CD4-positive, alpha-beta T cell treated with Interferon alpha-2 for 1 hour (primary cell): ENCODE measurements around the gene IGDCC3.
A peak's percentile ranks its signal among the peaks of the same experiment; 100 is the strongest.

Experiments
- DNase-seq, 2 donors: peaks; one replicate each; pipeline ENCODE4 v3.0.0-alpha.2; 2020 to 2022

IGDCC3 gene

DNA sequence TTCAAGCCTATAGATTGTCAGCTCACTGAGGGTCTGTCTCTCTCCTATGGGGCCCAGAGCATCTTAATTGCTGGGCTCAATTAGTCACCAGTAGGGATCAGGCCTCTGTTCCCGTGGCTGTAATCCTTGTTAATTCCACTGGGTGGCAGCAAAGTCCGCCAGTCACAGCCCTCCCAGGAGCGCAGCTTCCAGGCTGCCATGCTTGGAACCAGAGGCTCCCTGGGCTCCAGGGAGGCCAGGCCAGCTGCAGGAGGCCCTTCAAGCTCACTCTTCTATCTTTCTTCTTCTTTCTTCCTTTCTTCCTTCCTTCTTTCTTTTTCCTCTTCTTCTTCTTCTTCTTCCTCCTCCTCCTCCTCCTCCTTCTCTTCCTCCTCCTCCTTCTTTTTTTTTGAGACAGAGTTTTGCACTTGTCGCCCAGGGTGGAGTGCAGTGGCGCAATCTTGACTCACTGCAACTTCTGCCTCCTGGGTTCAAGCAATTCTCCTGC is 58.9 kb downstream of the IGDCC3 start:
- DNase-seq, result peak; percentile 78 to 86

- DNase-seq, result no peak
These were observed 65.3 kb downstream of the IGDCC3 start for GRCh38 chr15:65312400-65312916.

- no peak for DNase-seq
These were observed 66.0 kb downstream of the IGDCC3 start for GRCh38 chr15:65311760-65312159.

DNA sequence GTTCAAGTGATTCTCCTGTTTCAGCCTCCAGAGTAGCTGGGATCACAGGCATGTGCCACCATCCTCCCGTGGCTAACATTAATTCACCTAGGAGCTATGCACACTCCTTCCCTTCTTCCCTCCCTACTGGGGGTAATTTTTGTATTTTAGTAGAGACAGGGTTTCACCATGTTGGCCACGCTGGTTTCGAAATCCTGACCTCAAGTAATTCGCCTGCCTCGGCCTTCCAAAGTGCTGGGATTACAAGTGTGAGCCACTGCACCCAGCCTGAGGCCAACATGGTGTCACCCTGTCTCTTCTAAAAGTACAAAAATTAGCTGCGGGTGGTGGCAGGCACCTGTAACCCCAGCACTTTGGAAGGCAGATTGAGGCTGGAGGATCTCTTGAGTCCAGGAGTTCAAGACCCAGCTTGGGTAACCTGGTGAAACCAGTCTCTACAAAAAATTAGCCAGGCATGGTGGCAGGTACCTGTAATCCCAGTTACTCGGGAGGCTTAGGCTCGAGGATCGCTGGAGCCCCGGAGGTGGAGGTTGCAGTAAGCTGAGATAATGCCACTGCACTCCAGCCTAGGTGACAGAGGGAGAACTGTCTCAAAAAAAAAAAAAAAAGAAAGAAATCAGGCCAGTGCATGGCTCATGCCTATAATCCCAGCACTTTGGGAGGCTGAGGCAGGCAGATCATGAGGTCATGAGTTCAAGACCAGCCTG is 67.2 kb downstream of the IGDCC3 start:
- no peak for DNase-seq

- no peak for DNase-seq
These were observed 67.9 kb downstream of the IGDCC3 start for GRCh38 chr15:65309882-65310418.

- no peak for DNase-seq
These were observed 69.8 kb downstream of the IGDCC3 start for GRCh38 chr15:65307978-65308377.

- no peak for DNase-seq
These were observed 71.3 kb downstream of the IGDCC3 start for GRCh38 chr15:65306551-65306950.

DNA sequence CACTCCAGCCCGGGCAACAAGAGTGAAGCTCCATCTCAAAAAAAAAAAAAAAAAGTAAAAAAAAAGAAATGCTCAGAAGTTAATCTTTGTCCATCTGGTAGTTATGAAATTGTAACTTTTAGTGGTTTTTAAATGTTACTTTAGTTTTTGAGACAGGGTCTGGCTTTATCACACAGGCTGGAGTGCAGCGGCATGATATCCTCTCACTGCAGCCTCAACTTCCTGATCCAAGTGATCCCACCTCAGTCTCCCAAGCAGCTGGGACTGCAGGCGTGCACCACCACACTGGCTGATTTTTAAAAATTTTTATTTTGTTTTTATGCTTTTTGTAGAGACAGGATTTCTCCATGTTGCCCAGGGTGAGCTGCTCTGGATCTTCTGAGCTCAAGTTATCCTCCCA is 72.0 kb downstream of the IGDCC3 start:
- no peak for DNase-seq

GRCh38 chr15:65305150-65305758 is 72.5 kb downstream of the IGDCC3 start:
- no peak for DNase-seq

DNA sequence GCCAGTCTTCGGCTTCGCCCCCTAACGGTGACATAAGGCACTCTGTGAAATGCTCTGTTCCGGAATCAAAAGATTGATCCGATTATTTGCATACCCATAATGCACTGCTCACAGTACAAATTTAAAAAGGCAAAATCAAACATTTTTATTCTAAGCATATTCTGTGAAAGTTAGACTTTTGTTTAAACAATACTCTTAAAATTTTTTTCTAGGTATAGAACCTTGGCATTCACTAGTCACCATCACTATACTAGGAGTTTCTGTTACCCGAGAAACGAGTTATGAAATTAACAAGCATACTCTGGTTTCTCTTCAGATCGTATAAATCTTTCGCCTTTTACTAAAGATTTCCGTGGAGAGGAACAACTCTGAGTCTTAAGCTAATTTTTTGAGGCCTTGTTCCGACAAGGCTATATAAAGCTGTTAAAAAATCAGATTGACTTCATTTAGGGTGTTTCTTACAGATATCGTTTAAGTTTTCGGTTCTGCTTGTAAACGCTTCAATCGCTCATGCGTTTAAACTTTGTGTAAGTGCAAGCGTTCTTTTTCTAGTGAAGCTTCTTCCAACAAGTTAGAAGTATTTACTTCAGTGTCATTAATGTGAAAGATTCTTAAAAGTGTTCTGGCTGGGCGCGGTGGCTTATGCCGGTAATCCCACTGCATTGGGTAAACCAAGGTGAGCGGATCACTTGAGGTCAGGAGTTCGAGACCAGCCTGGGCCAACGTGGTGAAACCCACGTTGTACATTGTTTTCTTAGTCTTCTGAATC is 73.2 kb downstream of the IGDCC3 start, which contains the start of gene RNU5B-1:
Gene RNU5B-1, plus strand, starts transcription at position 297 of the 769 bp plus-strand sequence.
- peak; percentile 83 to 92 for DNase-seq

GRCh38 chr15:65303687-65304380 is 74.0 kb downstream of the IGDCC3 start:
- no peak for DNase-seq

- no peak for DNase-seq
These were observed 75.7 kb downstream of the IGDCC3 start for GRCh38 chr15:65302061-65302460.

- no peak for DNase-seq
These were observed 76.8 kb downstream of the IGDCC3 start for GRCh38 chr15:65300924-65301441.

GRCh38 chr15:65298731-65299130 is 79.1 kb downstream of the IGDCC3 start:
- no peak for DNase-seq

- DNase-seq, result no peak
These were observed 84.8 kb downstream of the IGDCC3 start for GRCh38 chr15:65292938-65293518.

DNA sequence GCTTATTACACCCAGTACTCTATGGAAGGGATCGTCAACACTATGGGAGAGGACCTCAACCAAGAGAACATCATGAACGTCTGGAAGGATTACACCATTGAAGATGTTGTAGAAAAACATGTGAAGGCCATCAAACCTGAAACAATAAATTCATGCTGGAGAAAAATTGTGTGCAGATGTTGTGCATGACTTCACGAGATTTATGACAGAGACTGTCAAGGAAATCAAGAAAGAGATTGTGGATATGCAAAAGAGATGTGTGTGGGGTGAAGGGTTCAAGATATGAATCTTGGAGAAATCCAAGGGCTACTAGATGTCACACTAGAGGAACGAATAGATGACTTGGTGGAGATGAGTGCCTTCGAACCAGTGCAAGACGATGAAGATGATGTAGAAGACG is 87.6 kb downstream of the IGDCC3 start:
- no peak for DNase-seq

DNA sequence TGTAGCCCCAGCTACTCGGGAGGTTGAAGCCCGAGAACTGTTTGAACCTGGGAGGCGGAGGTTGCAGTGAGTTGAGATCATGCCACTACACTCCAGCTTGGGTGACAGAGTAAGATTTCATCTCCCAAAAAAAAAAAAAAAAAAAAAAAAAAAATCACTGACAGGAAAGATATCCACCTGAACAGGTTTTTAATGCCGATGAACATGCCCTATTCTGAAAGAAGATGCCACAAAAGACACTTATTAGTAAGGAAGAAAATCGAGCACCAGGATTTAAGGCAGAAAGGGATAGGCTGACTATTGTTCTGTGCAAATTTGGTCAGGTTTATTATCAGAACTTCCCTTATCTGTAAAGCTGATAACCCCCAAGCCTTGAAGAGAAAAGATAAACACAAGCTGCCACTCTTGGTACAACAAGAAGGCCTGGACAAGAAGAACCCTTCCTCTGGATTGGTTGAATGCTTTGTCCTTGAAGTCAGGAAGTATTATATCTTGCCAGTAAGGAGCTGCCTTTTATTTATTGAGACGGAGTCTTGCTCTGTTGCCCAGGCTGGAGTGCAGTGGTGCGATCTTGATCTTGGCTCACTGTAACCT is 88.4 kb downstream of the IGDCC3 start:
- DNase-seq, result no peak

- DNase-seq, result no peak
These were observed 90.3 kb downstream of the IGDCC3 start for GRCh38 chr15:65287520-65287855.

GRCh38 chr15:65286704-65287519 is 90.9 kb downstream of the IGDCC3 start, which contains the start of gene PARP16:
TSS of gene PARP16 (minus strand) at chr15:65286883. CDS start at chr15:65286426, 457 bp downstream.
- DNase-seq, result peak; percentile 92 to 95

- no peak for DNase-seq
These were observed 91.6 kb downstream of the IGDCC3 start for GRCh38 chr15:65286069-65286703.
